Jurkat, Clone E6-1 (cell line): ENCODE measurements around the gene SNAI1. TPM values are rescaled to one million over a fixed set of nuclear protein-coding genes. Genes with fewer than 3 reads are reported as not detected.
"Not testable (repeated sequence)": the region's sequence is repeated elsewhere in the genome, so short reads cannot be mapped to it uniquely, and the experiment has no call there.

Experiments used
- DNase-seq: peaks from one replicate; pipeline ENCODE4 v3.0.0-alpha.2; 2011; ENCODE audit warnings: low read depth, low spot score
- H3K4me3 ChIP-seq: 2 replicates; pipeline ENCODE4 v1.5.1; 2011; ENCODE audit warnings: mild to moderate bottlenecking, low read length, control low read depth, moderate library complexity
- polyA plus RNA-seq: library from polyadenylated mRNA; unstranded; fragments of >200 nt; gene quantifications from one replicate; pipeline ENCODE4 v1.2.1, GENCODE V29; 2012; ENCODE audit warnings: missing spikeins; ENCODE audit not compliant: insufficient read length, insufficient read depth

Gene SNAI1
- 1.5 TPM for polyA plus RNA-seq

DNA sequence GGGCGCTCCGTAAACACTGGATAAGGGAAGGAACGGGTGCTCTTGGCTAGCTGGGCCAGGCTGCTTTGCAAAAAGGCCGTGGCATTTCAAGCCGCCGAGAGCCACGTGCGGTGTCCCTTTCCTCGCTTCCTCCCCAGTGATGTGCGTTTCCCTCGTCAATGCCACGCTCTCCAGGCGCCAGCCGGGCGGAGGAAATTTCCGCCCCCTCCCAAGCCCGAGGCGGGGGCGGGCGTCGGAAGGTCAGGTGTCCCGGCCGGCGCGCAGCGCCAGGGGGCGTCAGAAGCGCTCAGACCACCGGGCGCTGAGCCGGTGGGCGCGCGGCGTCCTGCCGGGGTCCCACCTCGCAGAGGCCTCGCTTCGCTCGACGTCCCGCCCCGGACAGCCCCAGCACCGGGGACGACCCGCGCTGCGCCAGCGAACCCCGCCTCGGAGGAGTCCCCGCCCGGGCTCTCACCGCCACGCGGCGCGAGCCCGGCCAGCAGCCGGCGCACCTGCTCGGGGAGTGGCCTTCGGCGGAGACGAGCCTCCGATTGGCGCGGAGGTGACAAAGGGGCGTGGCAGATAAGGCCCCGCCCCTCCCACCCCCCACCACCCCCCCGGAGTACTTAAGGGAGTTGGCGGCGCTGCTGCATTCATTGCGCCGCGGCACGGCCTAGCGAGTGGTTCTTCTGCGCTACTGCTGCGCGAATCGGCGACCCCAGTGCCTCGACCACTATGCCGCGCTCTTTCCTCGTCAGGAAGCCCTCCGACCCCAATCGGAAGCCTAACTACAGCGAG is at the start of gene SNAI1:
Gene SNAI1 (plus strand): TSS at position 635 of the 777 bp plus-strand sequence. CDS start 80 bp downstream, at position 715.
- peak; percentile 76 for DNase-seq
- peak within 1 kb of the TSS; percentile 42 for H3K4me3 ChIP-seq

- DNase-seq, result no peak
These were observed 47.0 kb upstream of the SNAI1 start for GRCh38 chr20:49935746-49936152.

DNA sequence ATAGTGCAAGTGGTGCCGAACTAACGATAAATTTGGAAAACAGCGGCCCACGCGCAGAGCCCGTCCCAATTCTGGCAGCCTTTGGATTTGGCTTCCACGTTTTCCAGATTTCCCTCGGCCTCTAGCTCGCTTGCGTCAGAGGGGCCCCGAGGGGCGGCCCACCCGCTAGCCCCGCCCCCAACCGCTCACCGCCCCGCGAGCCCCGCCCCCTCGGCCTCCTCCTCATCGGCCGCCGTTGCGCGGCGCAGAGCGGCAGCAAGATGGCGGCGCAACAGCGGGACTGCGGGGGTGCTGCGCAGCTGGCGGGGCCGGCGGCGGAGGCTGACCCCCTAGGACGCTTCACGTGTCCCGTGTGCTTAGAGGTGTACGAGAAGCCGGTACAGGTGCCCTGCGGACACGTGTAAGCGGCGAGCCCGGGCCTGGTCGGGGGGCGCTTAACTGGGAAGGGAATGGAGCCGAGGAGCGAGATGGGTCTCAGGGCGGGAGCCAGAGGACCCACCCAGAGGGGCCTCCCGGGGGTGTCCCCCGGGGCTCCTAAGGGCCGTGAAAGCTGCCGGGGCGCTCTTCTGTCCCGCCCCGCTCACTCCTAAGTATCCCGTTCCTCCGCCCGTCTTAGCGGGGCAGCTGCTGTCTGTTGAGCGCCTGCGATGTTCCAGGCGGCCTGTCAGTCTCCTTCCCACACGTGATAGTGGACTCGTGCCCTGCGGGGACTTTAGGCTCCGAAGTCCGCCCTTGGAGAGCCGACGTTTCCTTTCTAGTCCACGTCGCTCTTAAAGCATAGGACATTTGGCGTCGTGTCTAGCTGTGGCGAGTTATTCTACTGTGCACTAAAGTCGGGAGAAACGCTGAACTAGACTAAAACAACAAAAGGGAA is 46.4 kb upstream of the SNAI1 start, which contains the start of gene RNF114:
Gene RNF114 (plus strand): TSS at position 245 of the 874 bp plus-strand sequence. CDS start 16 bp downstream, at position 261.
- H3K4me3 ChIP-seq, result peak within 1 kb of the TSS; percentile 71
- peak; percentile 86 for DNase-seq

More at GRCh38 chr20:49935746-49936152, 47.0 kb upstream of the SNAI1 start:
- H3K4me3 ChIP-seq, result peak overlapping the region; percentile 45

- DNase-seq, result no peak
- peak overlapping the region; percentile 71 for H3K4me3 ChIP-seq
These were observed 45.5 kb upstream of the SNAI1 start for GRCh38 chr20:49937027-49937929.

DNA sequence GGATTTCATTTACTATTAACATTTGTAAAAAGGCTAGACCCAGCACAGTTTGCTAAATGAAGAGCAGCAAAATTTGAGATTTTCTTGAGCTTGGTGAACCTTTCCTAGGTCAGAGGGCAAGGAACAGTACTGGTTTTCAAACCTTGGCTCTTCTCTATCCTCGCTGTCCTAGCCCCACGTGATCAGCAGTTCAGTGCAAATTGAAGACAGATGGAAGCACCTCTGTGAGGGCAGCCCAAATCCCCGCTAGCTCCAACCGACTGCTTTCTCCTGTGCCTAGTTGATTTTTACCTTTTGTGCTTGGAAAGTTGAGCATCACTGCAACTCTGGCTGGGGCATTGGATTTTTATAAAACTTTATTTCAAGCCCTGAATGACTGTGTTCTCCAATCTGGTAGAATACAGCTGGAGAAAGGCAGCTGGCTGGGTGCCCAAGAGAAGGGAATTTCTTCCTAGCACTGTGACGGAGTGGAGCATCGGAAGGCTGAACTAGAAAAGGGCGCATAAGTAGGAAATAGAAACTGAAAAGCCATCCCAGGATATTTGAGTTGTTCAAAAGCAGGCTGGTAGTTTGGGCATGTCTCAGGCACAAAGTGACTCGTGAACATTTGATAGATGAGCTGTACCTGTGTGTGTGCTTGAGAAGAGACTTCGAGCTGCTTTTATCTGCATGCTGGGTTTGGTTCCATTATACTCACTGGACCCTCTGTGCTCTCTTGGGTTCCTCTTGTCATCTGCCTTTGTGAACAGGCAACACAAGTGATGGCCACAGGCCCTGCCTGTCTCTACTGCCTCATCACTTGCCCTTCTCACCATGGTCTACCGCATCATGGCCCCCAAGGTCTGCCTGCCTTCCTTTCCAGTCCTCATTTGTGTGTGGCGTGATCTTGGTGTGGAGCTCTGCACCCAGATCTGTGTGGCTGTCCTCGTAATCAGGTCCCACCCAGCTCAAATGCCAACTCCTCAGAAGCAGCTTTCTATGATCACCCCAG is 44.3 kb upstream of the SNAI1 start:
- no peak for DNase-seq
- no peak overlapping the region for H3K4me3 ChIP-seq

DNA sequence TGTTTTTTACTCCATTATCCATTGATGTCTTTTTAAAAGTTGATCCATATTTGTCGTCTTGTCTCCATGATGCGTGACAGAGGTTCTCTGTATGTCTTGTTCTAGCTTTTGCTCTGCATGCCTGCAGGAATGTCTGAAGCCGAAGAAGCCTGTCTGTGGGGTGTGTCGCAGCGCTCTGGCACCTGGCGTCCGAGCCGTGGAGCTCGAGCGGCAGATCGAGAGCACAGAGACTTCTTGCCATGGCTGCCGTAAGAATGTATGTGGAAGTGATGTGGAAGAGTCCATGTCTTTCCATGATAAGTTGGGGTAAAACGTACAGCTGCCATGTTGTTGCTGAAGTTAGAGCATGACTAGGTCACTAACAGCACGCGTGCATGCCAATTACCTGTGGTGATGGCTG is 41.3 kb upstream of the SNAI1 start:
- no peak for DNase-seq
- no peak overlapping the region for H3K4me3 ChIP-seq

DNA sequence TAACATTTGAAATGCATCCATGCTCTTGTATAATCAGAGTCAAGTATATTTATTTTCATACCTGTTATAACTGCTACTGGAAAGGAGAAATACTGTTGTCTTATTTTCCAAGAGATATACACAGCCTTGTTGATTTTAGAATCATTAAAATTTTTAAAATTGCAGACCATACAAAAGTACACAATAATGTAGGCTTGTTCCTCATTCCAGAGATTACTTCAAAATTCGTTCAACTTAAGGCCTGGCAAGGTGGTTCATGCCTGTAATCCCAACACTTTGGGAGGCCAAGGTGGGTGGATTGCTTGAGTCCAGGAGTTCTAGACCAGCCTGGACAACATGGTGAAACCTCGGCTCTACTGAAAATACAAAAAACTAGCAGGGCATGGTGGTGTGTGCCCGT is 40.5 kb upstream of the SNAI1 start:
- DNase-seq, result no peak
- H3K4me3 ChIP-seq, result no peak overlapping the region

DNA sequence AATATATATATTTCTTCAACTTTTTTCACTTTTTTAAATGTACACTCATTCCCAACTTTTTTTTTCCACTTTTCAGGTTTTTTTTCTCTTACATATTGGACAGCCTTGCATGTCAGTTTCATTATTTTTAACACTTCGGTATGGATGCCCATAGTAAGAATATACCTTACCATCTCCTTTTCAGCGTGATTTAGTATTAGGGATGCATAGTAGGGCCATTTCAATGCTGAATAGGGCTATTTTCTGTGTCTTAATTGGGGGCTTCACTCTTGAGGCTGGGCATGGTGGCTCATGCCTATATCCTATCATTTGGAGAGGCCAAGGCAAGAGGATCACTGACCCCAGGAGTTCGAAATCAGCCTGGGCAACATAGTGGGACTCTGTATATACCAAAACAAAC is 39.8 kb upstream of the SNAI1 start:
- H3K4me3 ChIP-seq, result no peak overlapping the region
- no peak for DNase-seq

DNA sequence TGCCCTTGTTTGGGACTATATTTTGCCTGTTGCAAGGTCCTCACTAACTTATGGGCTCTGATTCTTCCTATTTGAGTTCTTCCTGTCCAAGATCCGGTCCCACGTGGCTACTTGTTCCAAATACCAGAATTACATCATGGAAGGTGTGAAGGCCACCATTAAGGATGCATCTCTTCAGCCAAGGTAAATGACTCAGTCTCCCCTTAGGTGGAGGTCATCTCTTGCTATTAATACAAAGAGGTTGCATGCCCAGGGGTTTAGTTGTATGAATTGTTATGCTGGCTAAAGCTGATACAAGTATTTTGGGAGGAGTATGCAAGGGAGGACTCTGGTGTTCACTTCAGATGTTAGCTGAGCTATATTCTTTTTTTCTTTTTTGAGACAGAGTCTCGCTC is 37.5 kb upstream of the SNAI1 start:
- no peak for DNase-seq
- H3K4me3 ChIP-seq, result no peak overlapping the region

DNA sequence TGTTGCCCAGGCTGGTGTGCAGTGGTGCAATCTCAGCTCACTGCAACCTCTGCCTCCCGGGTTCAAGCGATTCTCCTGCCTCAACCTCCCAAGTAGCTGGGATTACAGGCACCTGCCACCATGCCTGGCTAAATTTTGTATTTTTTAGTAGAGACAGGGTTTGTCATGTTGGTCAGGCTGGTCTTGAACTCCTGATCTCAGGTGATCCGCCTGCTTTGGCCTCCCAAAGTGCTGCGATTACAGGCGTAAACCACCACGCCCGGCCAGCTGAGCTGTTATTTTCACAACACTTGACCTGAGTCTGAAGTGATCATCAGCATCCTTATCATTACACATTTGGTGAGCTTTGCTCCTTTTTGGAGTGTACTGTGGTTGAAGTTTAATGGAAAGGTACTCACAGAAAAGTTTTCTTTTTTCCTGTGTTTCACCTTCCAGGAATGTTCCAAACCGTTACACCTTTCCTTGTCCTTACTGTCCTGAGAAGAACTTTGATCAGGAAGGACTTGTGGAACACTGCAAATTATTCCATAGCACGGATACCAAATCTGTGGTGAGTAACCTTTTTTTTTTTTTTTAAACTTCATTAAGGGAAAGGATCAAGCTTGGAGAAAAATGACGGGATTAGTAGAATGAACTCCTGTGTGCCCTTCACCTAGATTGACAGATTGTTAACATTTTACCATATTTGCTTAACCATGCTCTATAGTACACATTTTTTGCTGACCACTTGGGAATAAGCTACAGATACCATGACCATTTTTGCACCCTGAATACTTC is 36.9 kb upstream of the SNAI1 start:
- no peak overlapping the region for H3K4me3 ChIP-seq
- DNase-seq, result no peak

GRCh38 chr20:49948178-49948577 is 34.6 kb upstream of the SNAI1 start:
- DNase-seq, result no peak
- H3K4me3 ChIP-seq, result no peak overlapping the region

GRCh38 chr20:49948809-49949507 is 33.8 kb upstream of the SNAI1 start:
- no peak overlapping the region for H3K4me3 ChIP-seq
- DNase-seq, result no peak

- no peak overlapping the region for H3K4me3 ChIP-seq
- no peak for DNase-seq
These were observed 31.6 kb upstream of the SNAI1 start for GRCh38 chr20:49951151-49951550.

GRCh38 chr20:49955167-49955566 is 27.6 kb upstream of the SNAI1 start:
- H3K4me3 ChIP-seq, result no peak overlapping the region
- DNase-seq, result no peak

DNA sequence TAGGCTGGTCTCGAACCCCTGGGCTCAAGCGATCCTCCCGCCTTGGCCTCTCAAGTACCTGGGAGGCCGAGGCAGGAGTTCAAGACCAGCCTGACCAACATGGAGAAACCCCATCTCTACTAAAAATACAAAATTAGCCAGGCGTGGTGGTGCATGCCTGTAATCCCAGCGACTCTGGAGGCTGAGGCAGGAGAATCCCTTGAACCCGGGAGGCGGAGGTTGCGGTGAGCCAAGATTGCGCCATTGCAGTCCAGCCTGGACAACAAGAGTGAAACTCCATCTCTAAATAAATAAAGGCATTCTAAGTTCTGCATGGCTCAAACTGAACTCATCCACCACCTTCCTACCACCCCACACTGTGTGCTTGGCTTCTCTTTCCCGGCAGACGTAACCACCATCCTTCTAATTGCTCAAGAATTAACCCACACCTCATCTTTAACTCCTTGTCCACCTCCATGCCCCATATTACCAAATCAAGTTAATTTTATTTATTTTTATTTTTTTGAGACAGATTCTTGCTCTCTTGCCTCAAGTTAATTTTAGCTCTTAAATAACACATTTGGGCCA is 26.9 kb upstream of the SNAI1 start:
- not testable (repeated sequence) for DNase-seq, H3K4me3 ChIP-seq

- no peak overlapping the region for H3K4me3 ChIP-seq
- DNase-seq, result no peak
These were observed 26.1 kb upstream of the SNAI1 start for GRCh38 chr20:49956689-49957088.
